Left lobe of liver (tissue), 2 donors: ENCODE results near the gene CEP170. TPM values are rescaled to one million over a fixed set of nuclear protein-coding genes. Genes with fewer than 3 reads are reported as not detected.
"Not testable (repeated sequence)": the region's sequence is repeated elsewhere in the genome, so short reads cannot be mapped to it uniquely, and the experiment has no call there.

Experiments used
- ATAC-seq: fragments of 200-7000 bp; cut with Tn5 transposase; one replicate; pipeline ENCODE4 v1.9.1; 2020; ENCODE audit warnings: mild to moderate bottlenecking, moderate library complexity
- DNase-seq: peaks from one replicate; pipeline ENCODE4 v3.0.0-alpha.2; 2020; ENCODE audit warnings: low spot score
- total RNA-seq: library from RNA; stranded (reverse); gene quantifications from one replicate; pipeline ENCODE4 v1.2.1, GENCODE V29; 2021
- donor health status: DM: no; HTN: no; CAD: no; lungs with moderate emphysema.
- donor health status: DM: no; HTN: yes; CAD: no.

CEP170 gene
- total RNA-seq, 1 donor from 2014 or later = 11.3 TPM

- DNase-seq, ATAC-seq: not testable (repeated sequence)
These were observed 71.4 kb downstream of the CEP170 start for GRCh38 chr1:243183661-243184060.

GRCh38 chr1:243183176-243183575 is 71.9 kb downstream of the CEP170 start:
- not testable (repeated sequence) for DNase-seq, ATAC-seq

- DNase-seq (no peak), ATAC-seq (no peak)
These were observed 75.4 kb downstream of the CEP170 start for GRCh38 chr1:243179720-243180119.

- DNase-seq, ATAC-seq: not testable (repeated sequence)
These were observed 77.3 kb downstream of the CEP170 start for GRCh38 chr1:243177792-243178191.

- ATAC-seq, DNase-seq: not testable (repeated sequence)
These were observed 81.2 kb downstream of the CEP170 start for GRCh38 chr1:243173758-243174369.

GRCh38 chr1:243164911-243165310 is 90.2 kb downstream of the CEP170 start:
- ATAC-seq = not testable (repeated sequence)

GRCh38 chr1:243150906-243151305 is 104.2 kb downstream of the CEP170 start:
- not testable (repeated sequence) for ATAC-seq, DNase-seq

More at GRCh38 chr1:243164911-243165310, 90.2 kb downstream of the CEP170 start:
- DNase-seq = not testable (repeated sequence)

- ATAC-seq, DNase-seq: not testable (repeated sequence)
These were observed 106.0 kb downstream of the CEP170 start for GRCh38 chr1:243149120-243149519.

GRCh38 chr1:243147351-243147750 is 107.7 kb downstream of the CEP170 start:
- not testable (repeated sequence) for DNase-seq, ATAC-seq

- not testable (repeated sequence) for ATAC-seq, DNase-seq
These were observed 114.6 kb downstream of the CEP170 start for GRCh38 chr1:243140498-243140897.

GRCh38 chr1:243122876-243123409 is 132.1 kb downstream of the CEP170 start:
- ATAC-seq = not testable (repeated sequence)

GRCh38 chr1:243121939-243122338 is 133.1 kb downstream of the CEP170 start:
- not testable (repeated sequence) for ATAC-seq, DNase-seq

More at GRCh38 chr1:243122876-243123409, 132.1 kb downstream of the CEP170 start:
- DNase-seq = not testable (repeated sequence)

GRCh38 chr1:243118601-243119322 is 136.3 kb downstream of the CEP170 start:
- not testable (repeated sequence) for ATAC-seq, DNase-seq

- not testable (repeated sequence) for DNase-seq, ATAC-seq
These were observed 138.9 kb downstream of the CEP170 start for GRCh38 chr1:243116187-243116586.

- not testable (repeated sequence) for DNase-seq, ATAC-seq
These were observed 140.3 kb downstream of the CEP170 start for GRCh38 chr1:243114769-243115168.

- peak; percentile 28 for ATAC-seq
These were observed 140.9 kb downstream of the CEP170 start for GRCh38 chr1:243114059-243114713.

GRCh38 chr1:243107171-243107570 is 147.9 kb downstream of the CEP170 start:
- not testable (repeated sequence) for DNase-seq, ATAC-seq

More at GRCh38 chr1:243114059-243114713, 140.9 kb downstream of the CEP170 start:
- DNase-seq = not testable (repeated sequence)

GRCh38 chr1:243105652-243106332 is 149.3 kb downstream of the CEP170 start:
- not testable (repeated sequence) for ATAC-seq, DNase-seq

- not testable (repeated sequence) for ATAC-seq, DNase-seq
These were observed 150.0 kb downstream of the CEP170 start for GRCh38 chr1:243105104-243105503.

- not testable (repeated sequence) for ATAC-seq
These were observed 150.6 kb downstream of the CEP170 start for GRCh38 chr1:243104452-243104851.

More at GRCh38 chr1:243104452-243104851, 150.6 kb downstream of the CEP170 start:
- DNase-seq = not testable (repeated sequence)
